GM19238 (cell line): Measurements from ENCODE around the gene WBP11.

ENCODE experiments used
- DNase-seq: peaks from one replicate; pipeline ENCODE4 v3.0.0; 2011; ENCODE audit warnings: low spot score; ENCODE audit not compliant: insufficient read length

Gene WBP11

GRCh38 chr12:14825256-14825655 lies 22.0 kb upstream of the WBP11 start:
- DNase-seq: no peak

GRCh38 chr12:14824012-14824634 lies 20.8 kb upstream of the WBP11 start:
- no peak for DNase-seq

GRCh38 chr12:14814014-14814413 lies 10.7 kb upstream of the WBP11 start, which contains the start of gene SMCO3:
TSS of gene SMCO3 (minus strand) at chr12:14814182. CDS start at chr12:14806680, 7,502 bp downstream.
- DNase-seq: no peak

GRCh38 chr12:14811486-14811885 lies 8.2 kb upstream of the WBP11 start:
- DNase-seq: no peak

DNA sequence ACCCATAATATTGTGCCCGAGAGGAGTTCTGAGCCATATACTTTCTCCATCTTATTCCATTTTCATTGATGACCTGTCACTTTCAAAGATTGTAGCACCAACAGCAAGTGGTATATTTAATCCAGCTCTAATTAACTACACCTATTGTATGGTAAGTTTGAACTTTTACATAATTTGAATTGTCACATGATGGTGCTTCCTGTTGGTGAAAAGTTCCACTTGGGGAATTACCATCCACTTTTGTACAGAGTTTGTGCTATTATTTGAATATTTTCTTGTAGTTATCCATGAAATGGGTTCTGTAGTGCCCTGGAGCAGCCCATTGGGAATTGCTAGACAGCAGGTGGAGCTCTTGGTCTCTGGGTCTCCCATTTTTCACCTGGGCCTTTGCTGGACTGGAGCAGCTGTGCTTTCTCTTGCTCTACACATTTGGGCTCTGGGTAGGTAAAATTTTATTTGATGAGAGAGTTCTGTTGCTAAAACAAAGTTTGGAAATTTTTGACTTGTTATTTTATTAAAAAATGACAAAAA lies 7.7 kb upstream of the WBP11 start:
- DNase-seq: no peak

DNA sequence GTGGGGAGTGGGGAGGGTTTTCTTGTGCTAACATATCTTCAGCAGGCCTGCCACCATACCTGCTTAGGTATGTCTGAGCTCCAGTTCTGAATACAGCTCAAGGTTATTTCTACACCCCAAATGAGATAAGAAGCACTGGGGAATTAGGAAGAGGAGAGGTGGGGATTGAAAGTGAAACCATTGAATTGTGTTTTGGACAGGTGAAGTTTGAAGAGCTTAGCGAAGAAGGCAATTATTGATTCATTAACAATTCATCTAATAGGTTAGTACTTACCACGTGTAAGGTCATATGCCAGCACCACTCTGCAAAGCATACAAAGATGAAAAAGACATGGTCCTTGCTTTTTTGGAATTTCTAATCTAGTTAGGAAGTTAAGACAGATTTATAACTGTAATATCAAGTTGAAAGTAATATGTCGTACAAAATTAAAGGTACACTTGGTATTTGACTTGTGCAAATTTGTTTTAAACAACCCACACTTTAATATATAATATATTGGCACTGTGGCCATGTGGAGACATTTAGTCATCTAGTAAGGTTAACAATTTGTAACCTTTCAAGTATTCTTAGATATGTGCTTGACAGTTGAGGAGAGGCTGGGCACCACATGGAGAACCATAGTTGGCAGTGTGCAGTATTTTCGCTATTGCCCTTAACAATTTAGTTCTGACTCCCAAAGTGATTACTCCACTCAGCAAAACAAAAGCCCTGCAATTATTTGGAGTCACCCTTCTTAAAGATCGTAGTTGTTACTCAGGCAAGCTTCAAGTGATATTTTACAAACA lies 7.1 kb upstream of the WBP11 start:
- DNase-seq: no peak

- no peak for DNase-seq
Observed at GRCh38 chr12:14803830-14804160, 517 bp upstream of the WBP11 start.

- no peak for DNase-seq
Observed at GRCh38 chr12:14802721-14803010, 612 bp downstream of the WBP11 start.

GRCh38 chr12:14802247-14802646 lies 1.0 kb downstream of the WBP11 start:
- no peak for DNase-seq

DNA sequence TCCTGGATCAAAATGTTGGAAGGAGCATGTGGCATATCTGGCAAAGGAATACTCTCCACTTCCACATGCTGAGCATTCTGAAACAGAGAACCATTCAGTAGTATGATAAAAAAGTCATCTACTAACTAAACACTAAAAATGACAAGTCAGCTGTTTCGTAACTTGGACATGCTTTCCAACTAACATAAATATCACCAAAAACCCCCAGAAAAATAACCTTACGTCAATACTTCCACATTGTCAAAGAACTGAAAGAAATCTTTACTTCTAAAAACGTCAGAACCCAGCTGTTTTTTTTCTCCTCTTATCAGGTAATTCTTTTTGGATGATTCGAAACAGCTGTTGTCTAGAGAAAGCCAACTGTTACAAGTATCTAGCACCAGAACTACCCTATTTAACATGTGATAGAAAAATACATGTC lies 8.2 kb downstream of the WBP11 start:
- no peak for DNase-seq

DNA sequence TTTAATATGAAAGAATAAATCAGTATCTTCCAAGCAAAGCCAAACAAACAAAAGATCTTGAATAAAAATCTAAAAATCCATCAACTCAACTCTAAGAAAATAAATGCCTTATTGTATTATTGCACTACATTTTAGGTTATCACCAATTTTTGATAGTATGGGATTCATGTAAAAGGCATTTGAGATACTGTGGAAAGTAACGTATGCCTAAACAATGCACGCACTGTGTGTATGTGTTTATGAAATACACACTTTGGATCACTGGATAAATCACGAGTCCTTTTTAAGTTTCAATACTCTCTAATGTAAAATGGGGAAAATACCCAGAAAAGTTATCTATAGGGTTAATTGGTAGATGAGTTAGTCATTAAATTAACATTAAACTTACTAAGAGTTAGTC lies 17.7 kb downstream of the WBP11 start:
- no peak for DNase-seq

- no peak for DNase-seq
Observed at GRCh38 chr12:14784471-14784870, 18.8 kb downstream of the WBP11 start.

DNA sequence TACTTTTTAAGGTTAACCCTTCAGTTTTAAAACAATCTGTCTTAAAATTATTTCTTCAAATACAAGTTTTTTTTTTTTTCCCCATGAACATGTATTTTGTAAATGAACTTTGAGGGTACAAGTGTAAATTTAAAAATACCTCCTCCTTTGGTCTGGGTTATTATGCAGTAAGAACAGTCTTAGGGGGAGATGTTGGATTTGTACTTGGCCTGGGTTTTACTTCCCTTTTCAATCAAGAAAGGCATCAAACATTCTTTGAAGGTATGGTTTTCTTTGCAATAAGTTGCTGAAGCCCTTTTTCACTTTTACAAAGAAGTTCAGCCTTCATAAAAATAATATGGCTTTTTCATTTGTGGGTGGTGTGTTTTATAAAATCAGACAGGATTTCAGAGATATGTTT lies 20.5 kb downstream of the WBP11 start:
- no peak for DNase-seq

- DNase-seq: no peak
Observed at GRCh38 chr12:14781563-14781962, 21.7 kb downstream of the WBP11 start.

DNA sequence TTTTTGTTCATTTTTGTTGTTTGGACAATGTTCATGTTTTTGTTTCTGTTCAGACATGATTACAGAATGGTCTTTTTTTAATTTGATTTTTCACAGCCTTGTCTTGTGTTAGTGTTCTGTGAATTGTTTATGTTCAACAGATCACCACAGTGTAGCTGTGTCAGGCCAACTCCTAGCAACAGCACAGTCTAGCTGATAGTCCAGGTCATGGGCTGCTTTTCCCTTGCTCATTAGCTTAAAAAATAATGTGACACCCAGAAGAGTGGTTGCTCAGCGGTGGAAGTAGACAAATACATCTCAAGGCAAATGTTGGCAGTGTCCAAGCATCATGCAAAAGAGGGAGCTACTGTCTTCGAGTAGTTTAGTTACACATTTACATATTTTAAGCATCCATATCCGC lies 22.4 kb downstream of the WBP11 start:
- no peak for DNase-seq

DNA sequence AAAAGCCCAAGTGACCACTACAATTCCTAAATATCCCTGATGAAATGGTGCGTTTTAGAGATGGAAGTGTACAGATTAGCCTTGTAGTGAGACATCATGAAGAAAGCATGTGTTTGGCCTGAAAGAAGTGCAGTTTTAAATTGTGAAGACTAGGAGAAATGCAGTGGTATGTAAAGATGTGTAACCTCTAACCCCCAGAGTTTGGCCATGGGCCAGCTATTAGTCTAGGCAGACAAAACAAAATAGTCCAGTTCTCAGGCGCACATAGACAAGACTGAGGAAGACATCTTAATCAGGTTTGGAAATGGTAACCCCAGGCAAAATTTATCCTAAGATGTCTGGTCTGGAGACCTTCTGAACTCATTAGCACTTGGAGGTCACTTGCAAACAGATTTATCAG lies 23.4 kb downstream of the WBP11 start:
- no peak for DNase-seq

GRCh38 chr12:14777271-14777670 lies 26.0 kb downstream of the WBP11 start:
- DNase-seq: no peak

- DNase-seq: no peak
Observed at GRCh38 chr12:14776236-14776961, 26.9 kb downstream of the WBP11 start.

DNA sequence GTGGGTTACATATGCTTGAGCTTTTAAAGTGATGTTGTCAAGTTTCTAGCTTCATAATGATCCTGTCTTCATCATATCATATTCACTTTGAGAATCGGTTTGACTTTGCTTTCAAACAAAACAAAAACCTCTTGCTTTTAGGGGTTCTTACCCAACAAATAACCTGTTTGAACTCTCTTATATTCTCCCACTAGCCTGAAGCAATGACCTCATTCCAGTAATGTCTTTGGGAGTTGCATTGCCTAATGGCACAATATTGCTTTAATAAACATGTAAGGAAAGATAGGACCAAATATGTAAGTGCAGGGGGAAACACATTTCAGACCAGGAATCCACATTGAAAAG lies 27.7 kb downstream of the WBP11 start:
- no peak for DNase-seq

DNA sequence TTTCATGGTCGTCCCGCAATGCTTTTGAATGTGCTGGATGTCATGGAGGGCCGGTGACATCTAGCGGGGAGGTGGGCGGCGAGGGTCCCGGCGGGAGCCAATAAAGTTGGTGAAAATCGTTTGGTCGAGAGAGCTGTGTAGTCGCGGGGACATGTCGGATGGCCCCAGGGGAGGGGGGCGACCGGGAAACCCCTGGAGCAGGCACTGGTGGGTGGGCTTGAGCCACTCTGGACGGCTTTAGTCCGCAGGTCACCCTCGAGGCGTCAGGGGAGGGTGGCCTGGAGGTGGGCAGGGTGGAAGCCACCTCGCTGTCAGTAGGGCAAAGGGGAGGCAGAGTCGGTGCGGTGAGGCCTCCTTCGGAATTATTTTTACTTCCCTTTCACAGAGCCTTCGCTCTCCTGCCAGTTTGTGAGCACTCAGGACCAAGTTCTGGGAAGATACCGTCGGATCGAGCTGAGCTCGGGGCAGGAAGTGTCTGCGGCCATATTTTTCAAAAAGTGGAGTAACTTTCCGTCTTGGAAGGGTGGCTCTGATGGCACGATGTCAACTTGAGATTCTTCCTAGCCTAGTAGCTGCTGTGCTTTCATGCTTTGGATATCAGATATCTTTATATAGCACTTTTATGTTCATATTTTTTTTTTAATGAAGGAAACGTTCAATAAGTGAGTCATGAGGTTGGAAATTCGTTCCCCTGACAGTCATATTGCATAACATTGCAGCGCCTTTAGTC lies 28.2 kb downstream of the WBP11 start:
- no peak for DNase-seq

GRCh38 chr12:14774074-14774905 lies 29.0 kb downstream of the WBP11 start:
- peak; percentile 65 for DNase-seq
